Ishikawa (cell line): ENCODE data around the gene PPP4R2.

Experiments
- EGR1 ChIP-seq: IDR thresholded peaks from 2 replicates; pipeline ENCODE4 v1.6.1; 2012
- EP300 ChIP-seq: IDR thresholded peaks from 2 replicates; pipeline ENCODE4 v1.6.1; 2012; ENCODE audit warnings: borderline replicate concordance
- NFIC ChIP-seq: IDR thresholded peaks from 2 replicates; pipeline ENCODE4 v1.6.1; 2012
- RAD21 ChIP-seq: IDR thresholded peaks from 2 replicates; pipeline ENCODE4 v1.6.1; 2012; ENCODE audit warnings: low read depth
- REST ChIP-seq: IDR thresholded peaks from 2 replicates; pipeline ENCODE4 v1.6.1; 2012; ENCODE audit warnings: low read depth, mild to moderate bottlenecking
- TAF1 ChIP-seq: IDR thresholded peaks from 2 replicates; pipeline ENCODE4 v1.6.1; 2012; ENCODE audit warnings: low read depth, mild to moderate bottlenecking
- TEAD4 ChIP-seq: IDR thresholded peaks from 2 replicates; pipeline ENCODE4 v1.6.1; 2012
- USF1 ChIP-seq: IDR thresholded peaks from 2 replicates; pipeline ENCODE4 v1.6.1; 2012
- TF ChIP-seq, protein P1 (sequence below): IDR thresholded peaks from 2 replicates; pipeline ENCODE4 v1.6.1; 2012

- no peak for TF ChIP-seq TAF1
- TF ChIP-seq EP300, result no peak
- no peak for TF ChIP-seq EGR1
- TF ChIP-seq NFIC, result no peak
- no peak for TF ChIP-seq REST
- TF ChIP-seq, protein P1, sequence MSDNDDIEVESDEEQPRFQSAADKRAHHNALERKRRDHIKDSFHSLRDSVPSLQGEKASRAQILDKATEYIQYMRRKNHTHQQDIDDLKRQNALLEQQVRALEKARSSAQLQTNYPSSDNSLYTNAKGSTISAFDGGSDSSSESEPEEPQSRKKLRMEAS, result no peak
- no peak for TF ChIP-seq USF1
- no peak for TF ChIP-seq RAD21
- TF ChIP-seq TEAD4, result no peak
Observed at GRCh38 chr3:73071952-73072351, 75.3 kb downstream of the PPP4R2 start.
